ENCODE measurements around the gene DNAI4. TPM values are rescaled to one million over a fixed set of nuclear protein-coding genes. Genes with fewer than 3 reads are reported as not detected.

Gene DNAI4
- total and polyA plus RNA-seq, 2 experiments from 2014 or later: 0.90 to 3.8 TPM

GRCh38 chr1:66925558-66925910, 878 bp upstream of the DNAI4 start:
- Histone ChIP-seq H3K9me2 (ENCODE audit: insufficient read depth) (no peaks in the 10 kb centered on the region), H3K27ac (ENCODE audit: low read depth) (peak overlapping the region; percentile 97), H3K4me3 (peak overlapping the region; percentile 84), H3F3A (replicated peaks; ENCODE audit: low read depth) (peaks cover 7% of the 10 kb centered on the region; the same call in 1 of the 2 replicates), H4K20me1 (replicated peaks; ENCODE audit: insufficient read depth) (peaks cover 5% of the 10 kb centered on the region; the same call in 1 of the 2 replicates), H3K4me2 (peak overlapping the region; percentile 89), H3K27me3 (ENCODE audit: insufficient read depth) (no peaks in the 10 kb centered on the region), H3K4me1 (ENCODE audit: insufficient read depth) (peaks cover 22% of the 10 kb centered on the region), H2AFZ (peak overlapping the region; percentile 60), H3K36me3 (ENCODE audit: insufficient read depth) (no peaks in the 10 kb centered on the region), H3K79me2 (replicated peaks; ENCODE audit: insufficient read depth) (peaks cover 60% of the 10 kb centered on the region)
- Mint-ChIP-seq H3K27ac (peak overlapping the region; percentile 97), H3K27me3 (ENCODE audit: insufficient read depth, low read depth, poor library complexity) (peaks cover 8% of the 10 kb centered on the region), H3K9me3 (no peaks in the 10 kb centered on the region), H3K4me3 (peak overlapping the region; percentile 85), H3K36me3 (ENCODE audit: low read depth) (peaks cover 4% of the 10 kb centered on the region), H3K4me1 (peaks cover 20% of the 10 kb centered on the region)
- DNase-seq (ENCODE audit: low spot score) (no peak), ATAC-seq (no peak)
- TF ChIP-seq CTCF (conservative IDR thresholded peaks at IDR 0.05; ENCODE audit: low read depth in 2 of 2) (no peak), POLR2AphosphoS5 (IDR thresholded peaks at IDR 0.05; ENCODE audit: low read depth) (no peak), CREB1 (CRISPR knock-in tag; IDR thresholded peaks at IDR 0.05; ENCODE audit: low read depth) (no peak)

GRCh38 chr1:66920543-66920942, 4.1 kb downstream of the DNAI4 start:
- no peaks in the 10 kb centered on the region for H3K36me3 ChIP-seq (ENCODE audit: insufficient read depth)
- Mint-ChIP-seq H3K4me3 (no peak overlapping the region), H3K27ac (no peak overlapping the region), H3K36me3 (ENCODE audit: low read depth) (peaks cover 32% of the 10 kb centered on the region), H3K4me1 (peaks cover 6% of the 10 kb centered on the region; the same call in 2 of the 3 replicates), H3K9me3 (peaks cover 2% of the 10 kb centered on the region; the same call in 2 of the 3 replicates), H3K27me3 (ENCODE audit: insufficient read depth, low read depth, poor library complexity) (peaks cover 8% of the 10 kb centered on the region)
- peaks cover 10% of the 10 kb centered on the region; the same call in 1 of the 2 replicates for H3K4me1 ChIP-seq (ENCODE audit: insufficient read depth)
- no peaks in the 10 kb centered on the region for H3K9me2 ChIP-seq (ENCODE audit: insufficient read depth)
- H3F3A ChIP-seq (replicated peaks; ENCODE audit: low read depth): peaks cover 2% of the 10 kb centered on the region; the same call in 1 of the 2 replicates
- DNase-seq (ENCODE audit: low spot score) (no peak), ATAC-seq (no peak)
- H3K79me2 ChIP-seq (replicated peaks; ENCODE audit: insufficient read depth): peaks cover 37% of the 10 kb centered on the region
- no peak overlapping the region for H3K4me2 ChIP-seq
- H3K4me3 ChIP-seq: no peak overlapping the region
- no peak overlapping the region for H3K27ac ChIP-seq (ENCODE audit: low read depth)
- H3K27me3 ChIP-seq (ENCODE audit: insufficient read depth): no peaks in the 10 kb centered on the region
- peaks cover 5% of the 10 kb centered on the region; the same call in 1 of the 2 replicates for H4K20me1 ChIP-seq (replicated peaks; ENCODE audit: insufficient read depth)
- H2AFZ ChIP-seq: no peak overlapping the region
- no peak for TF ChIP-seq ETS1 (IDR thresholded peaks at IDR 0.05)
- no peak for TF ChIP-seq ZNF114 (CRISPR knock-in tag; IDR thresholded peaks at IDR 0.05)
- no peak for TF ChIP-seq CREB1 (CRISPR knock-in tag; IDR thresholded peaks at IDR 0.05; ENCODE audit: low read depth)
- TF ChIP-seq POLR2AphosphoS5 (IDR thresholded peaks at IDR 0.05; ENCODE audit: low read depth): no peak
- TF ChIP-seq STAT1 (IDR thresholded peaks at IDR 0.05; ENCODE audit: unreplicated experiment): no peak
- no peak for TF ChIP-seq ZNF462 (CRISPR knock-in tag; IDR thresholded peaks at IDR 0.05)
- TF ChIP-seq EZH2phosphoT487 (IDR thresholded peaks at IDR 0.05; ENCODE audit: unreplicated experiment): no peak
- no peak for TF ChIP-seq JUNB (IDR thresholded peaks at IDR 0.05; ENCODE audit: unreplicated experiment)
- no peak for TF ChIP-seq EZH2 (IDR thresholded peaks at IDR 0.05; ENCODE audit: low read depth, unreplicated experiment)
- no peak for TF ChIP-seq NANOG (IDR thresholded peaks at IDR 0.05; ENCODE audit: borderline replicate concordance)
- no peak for TF ChIP-seq ZNF331 (CRISPR knock-in tag; IDR thresholded peaks at IDR 0.05; ENCODE audit: low read depth)
